NAMALWA (cell line): Measurements from ENCODE around the gene TMPRSS4.

Source experiments
- DNase-seq: peaks from one replicate; pipeline ENCODE4 v3.0.0-alpha.2; 2015; ENCODE audit warnings: low spot score

TMPRSS4 gene

GRCh38 chr11:118076754-118077281 is at the start of gene TMPRSS4:
TMPRSS4 (plus strand) TSS chr11:118077078; CDS start chr11:118077303, 225 bp downstream.
- DNase-seq: no peak

GRCh38 chr11:118027694-118028093 is 49.2 kb upstream of the TMPRSS4 start:
- no peak for DNase-seq

GRCh38 chr11:118028626-118029025 is 48.3 kb upstream of the TMPRSS4 start:
- DNase-seq: no peak

- DNase-seq: no peak
Observed at GRCh38 chr11:118033443-118033842, 43.4 kb upstream of the TMPRSS4 start.

- DNase-seq: no peak
Observed at GRCh38 chr11:118042141-118042540, 34.7 kb upstream of the TMPRSS4 start.

- no peak for DNase-seq
Observed at GRCh38 chr11:118042796-118043195, 34.1 kb upstream of the TMPRSS4 start.

GRCh38 chr11:118045191-118045590 is 31.7 kb upstream of the TMPRSS4 start:
- DNase-seq: no peak

GRCh38 chr11:118046051-118046963 is 30.6 kb upstream of the TMPRSS4 start:
- DNase-seq: no peak

GRCh38 chr11:118046964-118047700 is 29.7 kb upstream of the TMPRSS4 start:
- no peak for DNase-seq

GRCh38 chr11:118047749-118048148 is 29.1 kb upstream of the TMPRSS4 start:
- no peak for DNase-seq

GRCh38 chr11:118048472-118049370 is 28.2 kb upstream of the TMPRSS4 start:
- no peak for DNase-seq

GRCh38 chr11:118049771-118050170 is 27.1 kb upstream of the TMPRSS4 start:
- no peak for DNase-seq

- DNase-seq: no peak
Observed at GRCh38 chr11:118050208-118050891, 26.5 kb upstream of the TMPRSS4 start.

GRCh38 chr11:118051136-118051610 is 25.7 kb upstream of the TMPRSS4 start:
- DNase-seq: no peak

GRCh38 chr11:118051611-118052461 is 25.0 kb upstream of the TMPRSS4 start:
- no peak for DNase-seq

GRCh38 chr11:118052581-118053206 is 24.2 kb upstream of the TMPRSS4 start:
- DNase-seq: no peak

GRCh38 chr11:118054712-118055640 is 21.9 kb upstream of the TMPRSS4 start:
- DNase-seq: no peak

- no peak for DNase-seq
Observed at GRCh38 chr11:118055966-118056365, 20.9 kb upstream of the TMPRSS4 start.
